Keratinocyte (primary cell): Measurements from ENCODE around the gene WNT7A. TPM values are rescaled to one million over a fixed set of nuclear protein-coding genes. Genes with fewer than 3 reads are reported as not detected.

Experiments used
- DNase-seq: peaks from one replicate; pipeline ENCODE4 v3.0.0-alpha.2; 2011; ENCODE audit warnings: low read depth, missing footprints, low spot score
- FAIRE-seq: peaks from 2 replicates; lab custom pipeline; 2011; peaks lifted over from hg19 to GRCh38; lab: Jason Lieb, UNC
- H2AFZ ChIP-seq: 2 replicates; pipeline ENCODE4 v1.6.0; 2012; ENCODE audit warnings: low read length, control low read depth, inconsistent platforms; ENCODE audit not compliant: control insufficient read depth
- H3K27ac ChIP-seq: 2 replicates; pipeline ENCODE4 v1.5.1; 2011; ENCODE audit warnings: low read length; ENCODE audit not compliant: control insufficient read depth, insufficient read depth
- H3K27me3 ChIP-seq: 3 replicates; pipeline ENCODE4 v1.6.0; 2011; ENCODE audit warnings: low read length; ENCODE audit not compliant: control insufficient read depth, insufficient read depth; ENCODE audit errors: extremely low read depth
- H3K36me3 ChIP-seq, 2 experiments: 2 replicates in 1 of 2; 3 replicates in 1 of 2; pipeline ENCODE4 v1.5.1; 2011; ENCODE audit warnings: low read length in 2 of 2, mild to moderate bottlenecking in 1 of 2; ENCODE audit not compliant: control insufficient read depth in 2 of 2, insufficient read depth in 2 of 2; ENCODE audit errors: extremely low read depth in 1 of 2
- H3K4me1 ChIP-seq: 3 replicates; pipeline ENCODE4 v1.5.1; 2011; ENCODE audit warnings: low read length; ENCODE audit not compliant: control insufficient read depth, insufficient read depth; ENCODE audit errors: extremely low read depth
- H3K4me2 ChIP-seq: 3 replicates; pipeline ENCODE4 v1.6.0; 2011; ENCODE audit warnings: low read depth, low read length; ENCODE audit not compliant: control insufficient read depth, insufficient read depth; ENCODE audit errors: extremely low read depth
- H3K4me3 ChIP-seq, 3 experiments: fragments of 200-600 bp in 1 of 3; sonication (generic) in 1 of 3; 2 replicates in 2 of 3; 3 replicates in 1 of 3; pipeline ENCODE4 v1.5.1; 2011 to 2016; ENCODE audit warnings: low read length in 3 of 3, mild to moderate bottlenecking in 3 of 3, control low read depth in 2 of 3, inconsistent platforms in 1 of 3, low read depth in 1 of 3, mixed read lengths in 1 of 3, mixed run types in 1 of 3, moderate library complexity in 1 of 3; ENCODE audit not compliant: control insufficient read depth in 2 of 3, insufficient read depth in 2 of 3; ENCODE audit errors: extremely low read depth in 1 of 3
- H3K79me2 ChIP-seq: 2 replicates; pipeline ENCODE4 v1.6.0; 2012; ENCODE audit warnings: low read length; ENCODE audit not compliant: control insufficient read depth, insufficient read depth
- H3K9ac ChIP-seq: 3 replicates; pipeline ENCODE4 v1.6.0; 2011; ENCODE audit warnings: low read length; ENCODE audit not compliant: control insufficient read depth, insufficient read depth; ENCODE audit errors: extremely low read depth
- H3K9me1 ChIP-seq: 3 replicates; pipeline ENCODE4 v1.6.0; 2011; ENCODE audit warnings: low read length; ENCODE audit not compliant: control insufficient read depth, insufficient read depth; ENCODE audit errors: extremely low read depth
- H3K9me3 ChIP-seq: 2 replicates; pipeline ENCODE4 v1.5.1; 2012; ENCODE audit warnings: low read depth, low read length; ENCODE audit not compliant: control insufficient read depth
- H4K20me1 ChIP-seq: 3 replicates; pipeline ENCODE4 v1.6.0; 2011; ENCODE audit warnings: low read length; ENCODE audit not compliant: control insufficient read depth, insufficient read depth; ENCODE audit errors: extremely low read depth
- CTCF ChIP-seq, 3 experiments: IDR thresholded peaks in 1 of 3; conservative IDR thresholded peaks in 1 of 3; optimal IDR thresholded peaks in 1 of 3; 2 replicates in 2 of 3; 3 replicates in 1 of 3; pipeline versions ENCODE3 to v1.5.1; 2011; ENCODE audit warnings: low read length in 3 of 3, mild to moderate bottlenecking in 3 of 3, moderate library complexity in 2 of 3, control low read depth in 1 of 3, inconsistent platforms in 1 of 3; ENCODE audit not compliant: insufficient read depth in 2 of 3; ENCODE audit errors: extremely low read depth in 1 of 3
- EZH2 ChIP-seq: IDR thresholded peaks from one replicate; pipeline ENCODE4 v1.6.1; 2012; ENCODE audit warnings: inconsistent platforms, mild to moderate bottlenecking, low read length, moderate library complexity
- dilution Hi-C: fragments of 300-500 bp; cut with MboI; formaldehyde crosslinking; loops from one replicate; pipeline ENCODE4 v1.7.0; 2020; ENCODE audit warnings: low sequenced_read_pairs; ENCODE audit not compliant: extremely low pct_ligation_motif_present
- polyA plus RNA-seq, 5 experiments: library from polyadenylated mRNA; depleted of rRNA in 3 of 5; stranded (reverse) in 3 of 5; stranded (forward) in 1 of 5; unstranded in 1 of 5; fragments of >200 nt; gene quantifications; 1 replicate in 1 of 5; 2 replicates in 3 of 5; 3 replicates in 1 of 5; pipeline versions ENCODE4 v1.2.1 to v1.2.3, GENCODE V29; 2011 to 2012; ENCODE audit warnings: missing spikeins in 2 of 5, low read depth in 1 of 5, low replicate concordance in 1 of 5

The WNT7A gene
- polyA plus RNA-seq, 1 donor (not counting 4 experiments of a cell fraction or from before 2014, with no cell fraction given): 20.3 TPM

GRCh38 chr3:13769422-13769821, 110.4 kb downstream of the WNT7A start:
- H4K20me1 ChIP-seq: no peaks in the 10 kb centered on the region
- no peak overlapping the region for H3K9ac ChIP-seq
- TF ChIP-seq CTCF (optimal IDR thresholded peaks at IDR 0.05 in 1 of 3, IDR thresholded peaks at IDR 0.05 in 1 of 3, conservative IDR thresholded peaks at IDR 0.05 in 1 of 3; ENCODE audit: extremely low read depth in 1 of 3, insufficient read depth in 2 of 3, low read length in 3 of 3): no peak
- TF ChIP-seq EZH2: no peak
- H3K79me2 ChIP-seq: no peaks in the 10 kb centered on the region
- no peak overlapping the region for H3K4me2 ChIP-seq
- no peak overlapping the region for H3K27ac ChIP-seq
- no peak for FAIRE-seq
- no peak for DNase-seq
- no peak overlapping the region for H3K4me3 ChIP-seq
- no peak overlapping the region for H2AFZ ChIP-seq
- peaks cover 4% of the 10 kb centered on the region for H3K4me1 ChIP-seq
- H3K27me3 ChIP-seq: no peaks in the 10 kb centered on the region
- dilution Hi-C loops: no loop called here
- no peaks in the 10 kb centered on the region for H3K9me3 ChIP-seq
- no peaks in the 10 kb centered on the region for H3K36me3 ChIP-seq
- H3K9me1 ChIP-seq: no peaks in the 10 kb centered on the region

- DNase-seq: no peak
- no peak overlapping the region for H2AFZ ChIP-seq
- H3K36me3 ChIP-seq: no peaks in the 10 kb centered on the region
- H3K4me3 ChIP-seq: no peak overlapping the region
- H3K9ac ChIP-seq: no peak overlapping the region
- dilution Hi-C loops: no loop called here
- no peaks in the 10 kb centered on the region for H3K9me1 ChIP-seq
- H3K27me3 ChIP-seq: no peaks in the 10 kb centered on the region
- no peak for TF ChIP-seq CTCF (optimal IDR thresholded peaks at IDR 0.05 in 1 of 3, IDR thresholded peaks at IDR 0.05 in 1 of 3, conservative IDR thresholded peaks at IDR 0.05 in 1 of 3; ENCODE audit: extremely low read depth in 1 of 3, insufficient read depth in 2 of 3, low read length in 3 of 3)
- TF ChIP-seq EZH2: no peak
- H3K4me2 ChIP-seq: no peak overlapping the region
- no peaks in the 10 kb centered on the region for H4K20me1 ChIP-seq
- FAIRE-seq: no peak
- H3K27ac ChIP-seq: no peak overlapping the region
- H3K79me2 ChIP-seq: no peaks in the 10 kb centered on the region
- H3K4me1 ChIP-seq: peaks cover 4% of the 10 kb centered on the region
- H3K9me3 ChIP-seq: no peaks in the 10 kb centered on the region
Observed at GRCh38 chr3:13768453-13768852, 111.4 kb downstream of the WNT7A start.
